Measurements from ENCODE around the gene TNFRSF25.

- no peak for TF ChIP-seq CTCF (IDR thresholded peaks at IDR 0.05; ENCODE audit: extremely low read depth in 1 of 2, insufficient read depth in 1 of 2, low read depth in 1 of 2, low read length in 2 of 2)
- no peak for TF ChIP-seq POLR2A (IDR thresholded peaks at IDR 0.05; ENCODE audit: low read depth, low read length)
- TF ChIP-seq MAX (IDR thresholded peaks at IDR 0.05; ENCODE audit: insufficient read depth, insufficient read length), result no peak
- TF ChIP-seq POLR2AphosphoS5 (IDR thresholded peaks at IDR 0.05; ENCODE audit: insufficient read depth, low read depth, low read length), result no peak
- no peak for TF ChIP-seq EZH2 (IDR thresholded peaks at IDR 0.05; ENCODE audit: borderline replicate concordance, low read depth, low read length, severe bottlenecking)
- TF ChIP-seq MYC (IDR thresholded peaks at IDR 0.05; ENCODE audit: low read depth, low read length), result no peak
- no peak for TF ChIP-seq FOS (IDR thresholded peaks at IDR 0.05; ENCODE audit: borderline replicate concordance, insufficient read depth, low read length)
- no peak for TF ChIP-seq GATA2 (IDR thresholded peaks at IDR 0.05; ENCODE audit: insufficient read depth, insufficient read length, low read depth, low read length)
These were observed 38.3 kb downstream of the TNFRSF25 start for GRCh38 chr1:6427441-6428390.
